A673 (cell line): ENCODE data around the gene FAM168A. TPM values are rescaled to one million over a fixed set of nuclear protein-coding genes. Genes with fewer than 3 reads are reported as not detected.
A peak's percentile ranks its signal among the peaks of the same experiment; 100 is the strongest.

Source experiments
- BruUV-seq: library from RNA; stranded (reverse); fragments of 400-500 nt; replicated peaks from 2 replicates; lab custom pipeline; 2021; lab: Mats Ljungman, UMichigan
- CTCF ChIA-PET: fragments of 300-600 bp; sonication (Branson Sonifier 250); formaldehyde crosslinking; loops from one replicate; lab custom pipeline; 2022; ENCODE audit warnings: antibody characterized with exemption; lab: Charles Lee
- POLR2A ChIA-PET: fragments of 300-600 bp; sonication (Branson Sonifier 250); formaldehyde crosslinking; loops from one replicate; lab custom pipeline; 2022; ENCODE audit warnings: antibody characterized with exemption; ENCODE audit not compliant: low non-redundant PET; lab: Charles Lee
- DNase-seq: peaks from one replicate; pipeline ENCODE4 v3.0.0-alpha.2; 2015; ENCODE audit warnings: low spot score
- H3K27ac ChIP-seq: fragments of 200-600 bp; sonication (generic); 2 replicates; pipeline ENCODE4 v1.5.1; 2016; ENCODE audit warnings: mixed run types, low read depth, mild to moderate bottlenecking, mixed read lengths, antibody characterized with exemption, low read length; ENCODE audit not compliant: poor library complexity, severe bottlenecking
- H3K27me3 ChIP-seq: fragments of 200-600 bp; sonication (generic); replicated peaks from 2 replicates; pipeline ENCODE4 v1.6.1; 2017; ENCODE audit warnings: mixed run types, low read depth, mild to moderate bottlenecking, mixed read lengths, antibody characterized with exemption, low read length; ENCODE audit not compliant: insufficient read depth, poor library complexity
- H3K36me3 ChIP-seq: fragments of 200-600 bp; sonication (generic); 2 replicates; pipeline ENCODE4 v1.6.1; 2016; ENCODE audit warnings: mixed run types, mild to moderate bottlenecking, mixed read lengths, antibody characterized with exemption, low read length; ENCODE audit not compliant: insufficient read depth, poor library complexity, severe bottlenecking
- H3K4me1 ChIP-seq: fragments of 200-600 bp; sonication (generic); 2 replicates; pipeline ENCODE4 v1.6.1; 2017; ENCODE audit warnings: mixed run types, mild to moderate bottlenecking, mixed read lengths, antibody characterized with exemption, low read length; ENCODE audit not compliant: insufficient read depth, poor library complexity, severe bottlenecking
- H3K4me3 ChIP-seq: fragments of 200-600 bp; sonication (generic); 2 replicates; pipeline ENCODE4 v1.5.1; 2016; ENCODE audit warnings: low read depth, mixed run types, mild to moderate bottlenecking, mixed read lengths, low read length; ENCODE audit not compliant: poor library complexity, severe bottlenecking
- H3K9me3 ChIP-seq: fragments of 200-600 bp; sonication (generic); 2 replicates; pipeline ENCODE4 v1.6.1; 2016; ENCODE audit warnings: mixed run types, low read depth, mild to moderate bottlenecking, mixed read lengths, antibody characterized with exemption, low read length; ENCODE audit not compliant: poor library complexity, severe bottlenecking
- CTCF ChIP-seq: fragments of 300-800, 200-600 bp; sonication (generic); conservative IDR thresholded peaks from 2 replicates; pipeline ENCODE4 v1.5.1; 2017; ENCODE audit warnings: low read depth, mild to moderate bottlenecking, antibody characterized with exemption, low read length, moderate library complexity, mixed read lengths
- EZH2 ChIP-seq: fragments of 200-600 bp; sonication (generic); IDR thresholded peaks from 2 replicates; pipeline ENCODE4 v1.6.1; 2017; ENCODE audit warnings: borderline replicate concordance, low read depth, mild to moderate bottlenecking, mixed read lengths, antibody characterized with exemption, low read length; ENCODE audit not compliant: poor library complexity, severe bottlenecking
- intact Hi-C: fragments of 100-400 bp; cut with micrococcal nuclease; formaldehyde crosslinking; loops from one replicate; pipeline ENCODE4 v1.10.0; 2022; ENCODE audit not compliant: unreplicated experiment
- total RNA-seq: library from RNA; stranded (reverse); gene quantifications from 2 replicates; pipeline ENCODE4 v1.2.3, GENCODE V29; 2021

Gene FAM168A
- total RNA-seq, 1 experiment from 2014 or later, result 46.1 TPM

GRCh38 chr11:73381589-73381988 lies 216.3 kb downstream of the FAM168A start:
- Histone ChIP-seq H3K4me3 (no peak overlapping the region), H3K9me3 (no peaks in the 10 kb centered on the region), H3K4me1 (peaks cover 48% of the 10 kb centered on the region), H3K36me3 (no peaks in the 10 kb centered on the region), H3K27ac (peak overlapping the region; percentile 45), H3K27me3 (no peaks in the 10 kb centered on the region)
- DNase-seq, result no peak
- no TSS peak for BruUV-seq
- no peak for TF ChIP-seq EZH2
- TF ChIP-seq CTCF, result no peak
- ChIA-PET CTCF (no interaction called here), POLR2A (no interaction called here)
- intact Hi-C loops, result no loop called here

GRCh38 chr11:73380897-73381410 lies 217.0 kb downstream of the FAM168A start:
- no peak for DNase-seq
- H3K4me1 ChIP-seq, result peaks cover 42% of the 10 kb centered on the region
- H3K36me3 ChIP-seq, result no peaks in the 10 kb centered on the region
- ChIA-PET POLR2A (no interaction called here), CTCF (no interaction called here)
- BruUV-seq, result no TSS peak
- H3K4me3 ChIP-seq, result no peak overlapping the region
- no peaks in the 10 kb centered on the region for H3K27me3 ChIP-seq
- intact Hi-C loops, result no loop called here
- H3K9me3 ChIP-seq, result no peaks in the 10 kb centered on the region
- no peak for TF ChIP-seq CTCF
- TF ChIP-seq EZH2, result no peak
- peak overlapping the region; percentile 18 for H3K27ac ChIP-seq

GRCh38 chr11:73380331-73380730 lies 217.6 kb downstream of the FAM168A start:
- H3K9me3 ChIP-seq, result no peaks in the 10 kb centered on the region
- DNase-seq, result no peak
- POLR2A ChIA-PET, result no interaction called here
- H3K27ac ChIP-seq, result no peak overlapping the region
- peaks cover 40% of the 10 kb centered on the region for H3K4me1 ChIP-seq
- no TSS peak for BruUV-seq
- CTCF ChIA-PET, result interaction anchor here (1.1 kb wide), 1 partner anchor 20 kb away, joined by 3 read pairs; no protein-coding TSS in a partner anchor
- H3K4me3 ChIP-seq, result no peak overlapping the region
- no peak for TF ChIP-seq EZH2
- TF ChIP-seq CTCF, result no peak
- H3K27me3 ChIP-seq, result no peaks in the 10 kb centered on the region
- no peaks in the 10 kb centered on the region for H3K36me3 ChIP-seq
- intact Hi-C loops, result no loop called here
